HG03460 (cell line): ENCODE measurements around the gene FOLR2.
"Not testable (repeated sequence)": the region's sequence is repeated elsewhere in the genome, so short reads cannot be mapped to it uniquely, and the experiment has no call there.

Experiments
- ATAC-seq: cut with Tn5 transposase; IDR thresholded peaks from one replicate; pipeline ENCODE4 v1.9.1; 2021; ENCODE audit not compliant: unreplicated experiment

Gene FOLR2

DNA sequence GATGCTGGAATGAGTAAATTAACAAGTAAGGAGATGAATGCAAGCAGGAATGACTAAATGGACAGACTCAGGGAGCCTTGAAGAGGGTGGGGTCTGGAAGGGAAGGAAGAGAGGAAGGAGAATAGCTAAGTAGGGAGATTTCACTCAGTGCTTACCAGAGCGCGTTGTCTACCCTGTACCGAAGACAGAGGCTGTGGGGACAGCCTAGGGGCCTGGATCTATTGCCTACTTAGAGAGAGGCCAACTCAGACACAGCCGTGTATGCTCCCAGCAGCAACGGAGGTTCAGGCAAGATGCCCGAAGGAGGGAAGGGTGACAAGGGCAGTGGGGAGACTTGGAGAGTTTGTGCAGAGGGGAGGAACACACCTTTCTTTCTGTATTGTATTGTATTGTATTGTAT, at the start of gene FOLR2:
FOLR2 (plus strand) TSS at position 157 of the 400 bp plus-strand sequence. CDS start 1,791 bp downstream, outside the sequence.
- ATAC-seq = no peak

DNA sequence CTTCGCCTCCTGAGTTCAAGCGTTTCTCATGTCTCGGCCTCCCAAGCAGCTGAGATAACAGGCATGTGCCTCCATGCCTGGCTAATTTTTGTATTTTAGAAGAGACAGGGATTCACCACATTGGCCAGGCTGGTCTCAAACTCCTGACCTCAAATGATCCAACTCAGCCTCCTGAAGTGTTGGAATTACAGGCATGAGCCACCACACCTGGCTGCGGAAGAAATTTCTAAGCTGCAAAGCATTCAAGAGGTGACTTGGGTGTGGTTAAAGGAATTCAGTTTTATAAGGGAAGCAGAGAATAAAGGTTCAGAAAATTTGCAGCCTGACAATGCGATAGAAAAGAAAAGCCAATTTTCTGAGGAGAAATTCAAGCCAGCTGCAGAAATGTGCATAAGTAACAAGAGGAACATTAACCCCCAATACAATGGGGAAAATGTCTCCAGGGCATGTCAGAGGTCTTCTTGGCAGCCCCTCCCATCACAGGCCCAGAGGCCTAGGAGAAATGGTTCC, 47.5 kb upstream of the FOLR2 start:
- not testable (repeated sequence) for ATAC-seq

DNA sequence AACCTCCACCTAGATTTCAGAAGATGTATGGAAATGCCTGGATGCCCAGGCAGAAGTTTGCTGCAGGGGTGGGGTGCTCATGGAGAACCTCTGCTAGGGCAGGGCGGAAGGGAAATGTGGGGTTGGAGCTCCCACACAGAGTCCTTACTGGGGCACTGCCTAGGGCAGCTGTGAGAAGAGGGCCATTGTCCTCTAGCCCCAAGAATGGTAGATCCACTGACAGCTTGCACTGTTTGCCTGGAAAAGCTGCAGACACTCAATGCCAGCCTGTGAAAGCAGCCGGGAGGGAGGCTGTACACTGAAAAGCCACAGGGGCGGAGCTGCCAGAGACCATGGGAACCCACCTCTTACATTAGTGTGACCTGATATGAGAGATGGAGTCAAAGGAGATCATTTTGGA, 46.8 kb upstream of the FOLR2 start:
- not testable (repeated sequence) for ATAC-seq

DNA sequence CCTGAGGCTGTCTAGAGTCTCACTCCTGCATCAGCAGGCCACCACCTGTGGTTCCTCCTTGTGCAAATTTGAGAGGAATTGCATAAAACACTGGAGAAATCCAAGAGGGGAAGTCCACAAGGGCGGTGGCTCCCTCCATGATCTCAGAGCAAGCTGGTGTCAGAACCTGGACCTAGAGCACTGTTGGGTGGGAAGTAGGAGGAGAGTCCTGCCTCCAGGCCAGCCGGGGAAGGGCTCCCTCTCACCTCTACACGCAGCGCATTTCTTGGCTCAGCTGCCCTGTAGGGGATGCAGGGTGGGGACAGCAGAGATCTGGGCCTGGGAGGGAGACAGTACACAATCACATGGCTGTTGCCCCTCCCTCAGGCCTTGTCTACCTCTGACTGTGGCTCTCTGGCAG, 44.6 kb upstream of the FOLR2 start:
- ATAC-seq = not testable (repeated sequence)

DNA sequence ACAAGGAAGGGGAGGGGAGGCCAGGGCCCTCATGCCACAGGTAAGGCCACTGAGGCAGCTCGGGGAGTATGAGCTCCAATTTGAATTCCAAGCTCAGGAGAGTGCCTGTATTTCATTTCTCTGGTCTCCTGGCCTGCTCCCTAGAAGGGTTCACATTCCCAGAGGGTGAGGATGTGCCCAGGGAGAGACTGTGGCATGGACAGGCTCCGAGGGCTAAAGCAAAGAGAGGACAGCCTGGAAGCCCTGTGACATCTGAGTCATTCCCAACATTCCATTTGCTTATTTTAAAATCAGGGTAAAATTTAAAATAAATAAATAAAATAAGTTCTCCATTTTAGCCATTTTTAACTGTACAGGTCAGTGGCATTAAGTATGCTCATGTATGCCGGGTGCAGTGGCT, 43.3 kb upstream of the FOLR2 start:
- no peak for ATAC-seq

DNA sequence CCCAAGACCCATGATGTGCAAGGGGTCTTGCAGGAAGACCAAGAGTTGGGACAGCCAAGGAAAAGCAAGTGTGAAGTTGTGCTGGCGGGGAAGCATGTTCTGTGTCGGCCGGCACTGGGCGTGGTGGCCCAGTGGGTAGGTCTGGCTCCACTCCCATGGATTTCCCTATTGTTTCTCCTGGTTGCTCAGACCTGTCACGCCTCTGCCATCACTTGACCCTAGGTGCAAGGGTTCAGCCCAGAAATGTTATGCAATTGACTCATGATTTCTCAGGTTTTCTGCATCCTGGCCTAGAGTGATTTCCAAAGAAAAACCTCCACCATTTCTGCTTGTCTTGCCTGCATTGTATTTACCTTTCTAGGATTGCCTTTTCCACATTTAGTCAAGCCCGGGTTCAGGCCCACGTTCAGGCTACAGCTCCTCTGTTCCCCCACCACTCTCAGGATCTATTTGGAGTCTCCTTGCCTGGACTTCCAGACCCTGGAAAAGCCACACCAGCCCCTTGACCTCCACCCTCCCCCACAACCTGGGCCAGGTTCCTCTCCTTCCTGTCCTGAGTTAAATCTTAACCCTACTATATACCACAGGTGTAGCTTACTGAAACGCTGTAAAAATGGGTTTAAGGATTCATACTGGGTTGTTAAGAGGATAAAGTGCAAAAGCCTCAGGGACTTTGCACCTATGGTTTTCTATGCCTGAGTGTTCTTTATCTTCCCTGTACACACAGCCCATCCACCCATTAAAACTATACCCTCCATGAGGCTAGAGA, 42.1 kb upstream of the FOLR2 start:
- no peak for ATAC-seq

DNA sequence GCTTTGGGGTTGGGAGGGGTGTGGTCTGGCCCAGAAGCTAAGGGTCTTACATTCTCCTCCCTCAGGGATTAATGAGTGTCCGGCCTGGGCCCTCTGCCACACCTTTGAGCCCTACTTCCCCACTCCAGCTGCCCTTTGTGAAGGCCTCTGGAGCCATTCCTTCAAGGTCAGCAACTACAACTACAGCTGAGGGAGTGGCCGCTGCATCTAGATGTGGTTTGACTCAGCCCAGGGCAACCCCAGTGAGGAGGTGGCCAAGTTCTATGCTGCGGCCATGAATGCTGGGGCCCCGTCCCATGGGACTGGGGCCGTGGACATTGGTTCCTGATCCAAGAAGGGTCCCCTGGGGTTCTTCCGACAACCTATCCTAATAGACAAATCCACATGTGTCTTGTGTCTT, 38.9 kb upstream of the FOLR2 start:
- ATAC-seq = no peak

DNA sequence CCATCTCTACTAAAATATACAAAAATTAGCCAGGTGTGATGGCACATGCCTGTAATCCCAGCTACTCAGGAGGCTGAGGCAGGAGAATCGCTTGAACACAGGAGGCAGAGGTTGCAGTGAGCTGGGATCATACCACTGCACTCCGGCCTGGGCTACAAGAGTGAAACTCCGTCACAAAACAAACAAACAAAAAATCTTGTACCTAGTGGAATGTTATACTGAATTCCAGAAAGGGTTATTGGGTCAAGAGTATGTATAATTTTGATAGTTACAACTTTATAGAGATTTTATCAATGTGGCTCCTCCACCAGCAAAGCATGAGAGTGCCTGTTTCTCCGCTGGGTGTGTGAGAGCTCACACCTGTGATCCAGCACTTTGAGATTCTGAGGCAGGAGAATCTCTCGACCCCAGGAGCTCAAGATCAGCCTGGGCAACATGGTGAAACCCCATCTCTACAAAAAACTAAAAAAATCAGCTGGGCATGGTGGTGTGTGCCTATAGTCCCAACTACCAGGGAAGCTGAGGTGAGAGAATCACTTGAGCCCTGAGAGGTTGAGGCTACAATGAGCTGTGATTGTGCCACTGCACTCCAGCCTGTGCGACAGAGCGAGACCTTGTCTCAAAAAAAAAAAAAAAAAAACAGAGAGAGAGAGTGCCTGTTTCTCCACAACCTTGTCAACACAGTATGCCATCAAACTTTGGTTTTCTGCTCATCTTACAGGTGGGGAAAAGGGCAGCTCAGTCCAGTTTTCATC, 37.4 kb upstream of the FOLR2 start:
- ATAC-seq = no peak

DNA sequence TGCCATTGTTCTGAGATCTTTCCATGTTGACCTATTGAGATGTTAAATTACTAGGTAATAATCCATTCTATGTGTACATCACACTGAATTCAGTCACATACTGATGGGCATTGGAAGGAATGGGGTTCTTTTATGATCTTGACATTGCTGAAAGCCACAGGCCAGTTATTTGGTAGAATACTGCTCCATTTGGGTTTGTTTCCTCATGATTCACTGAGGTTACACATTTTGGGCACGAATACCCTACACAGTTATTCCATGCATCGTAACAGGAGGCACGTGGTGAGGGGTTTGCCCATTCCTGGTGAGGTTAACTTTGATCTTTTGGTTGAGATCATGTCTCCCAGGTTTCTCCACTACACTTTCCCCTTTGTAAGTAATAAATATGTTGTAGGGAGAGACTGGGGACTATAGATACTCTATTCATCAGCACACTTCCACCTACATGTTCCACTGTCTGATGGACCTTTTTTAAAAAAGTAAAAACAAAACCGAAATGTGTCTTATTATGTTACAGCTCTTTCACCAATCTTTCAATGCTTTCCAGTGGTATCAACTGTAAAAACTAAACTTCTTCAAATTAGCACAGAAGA, 36.7 kb upstream of the FOLR2 start:
- ATAC-seq = no peak

DNA sequence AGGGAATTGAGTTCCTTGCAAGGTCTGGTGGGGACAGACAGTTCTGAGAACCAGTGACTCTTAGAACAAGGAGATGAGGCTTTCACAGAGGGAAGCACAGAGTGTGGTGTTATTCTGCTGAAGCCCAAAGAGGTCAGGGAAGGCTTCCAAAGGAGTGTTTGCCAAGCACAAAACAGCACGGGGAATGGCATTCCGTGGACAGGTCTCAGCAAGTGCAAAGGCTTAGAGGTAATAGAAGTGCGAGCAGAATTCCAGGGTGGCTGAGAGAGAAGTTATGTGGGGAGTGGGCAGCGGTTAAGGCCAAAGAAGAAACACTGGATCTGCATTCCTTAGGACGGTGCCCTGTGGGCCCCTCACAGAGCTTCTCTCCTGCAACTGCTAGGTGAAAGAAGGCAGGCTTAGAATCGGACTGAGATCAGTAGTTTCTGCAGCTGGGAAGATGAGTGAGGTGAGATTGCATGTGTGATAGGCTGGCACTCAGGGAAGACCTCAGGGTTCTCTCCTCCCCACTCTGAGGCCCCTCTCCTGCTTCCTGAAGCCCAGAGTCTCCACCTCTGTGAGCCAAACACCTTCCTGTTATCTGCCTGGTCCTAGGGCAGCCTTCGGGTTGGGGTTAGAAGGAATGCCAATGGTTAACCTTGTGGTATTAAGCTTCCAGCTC, 35.6 kb upstream of the FOLR2 start:
- not testable (repeated sequence) for ATAC-seq

DNA sequence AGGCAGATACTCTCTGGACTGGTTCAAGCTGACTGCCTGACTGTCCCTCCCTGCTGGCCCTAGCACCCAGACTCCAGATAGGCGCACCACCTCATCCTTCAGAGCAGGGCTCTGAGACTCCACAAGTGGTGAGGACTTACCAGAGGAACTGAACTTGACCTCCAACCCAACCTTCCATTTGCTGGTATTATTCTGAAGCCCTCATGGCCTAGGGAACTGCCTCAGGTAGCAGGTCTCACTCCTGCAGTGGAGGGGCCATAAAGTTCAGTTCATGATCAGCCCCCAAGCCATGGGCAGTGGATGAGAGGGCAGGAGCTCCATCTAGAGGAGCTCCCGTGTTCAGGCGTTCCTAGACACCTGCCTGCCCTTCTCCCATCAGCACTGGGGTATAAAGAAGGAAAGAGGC, 35.0 kb upstream of the FOLR2 start:
- not testable (repeated sequence) for ATAC-seq

DNA sequence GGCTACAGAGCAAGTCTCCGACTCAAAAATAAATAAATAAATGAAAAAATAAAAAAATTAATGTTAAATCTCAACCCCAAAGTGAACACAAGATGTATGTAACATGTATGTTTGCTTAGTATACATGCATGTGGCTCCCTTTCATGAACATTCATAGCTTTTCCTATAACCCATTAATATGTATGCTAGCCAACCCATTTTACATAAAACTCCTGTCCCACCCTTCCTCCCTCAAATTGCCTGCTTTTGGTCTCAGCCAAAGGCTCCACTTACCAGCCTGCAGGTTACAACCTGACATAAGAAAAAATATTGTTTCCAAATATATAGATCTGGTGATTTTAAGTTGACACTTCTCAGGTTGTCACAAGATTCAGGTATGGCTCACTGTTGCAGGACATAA, 28.3 kb upstream of the FOLR2 start:
- ATAC-seq = no peak

DNA sequence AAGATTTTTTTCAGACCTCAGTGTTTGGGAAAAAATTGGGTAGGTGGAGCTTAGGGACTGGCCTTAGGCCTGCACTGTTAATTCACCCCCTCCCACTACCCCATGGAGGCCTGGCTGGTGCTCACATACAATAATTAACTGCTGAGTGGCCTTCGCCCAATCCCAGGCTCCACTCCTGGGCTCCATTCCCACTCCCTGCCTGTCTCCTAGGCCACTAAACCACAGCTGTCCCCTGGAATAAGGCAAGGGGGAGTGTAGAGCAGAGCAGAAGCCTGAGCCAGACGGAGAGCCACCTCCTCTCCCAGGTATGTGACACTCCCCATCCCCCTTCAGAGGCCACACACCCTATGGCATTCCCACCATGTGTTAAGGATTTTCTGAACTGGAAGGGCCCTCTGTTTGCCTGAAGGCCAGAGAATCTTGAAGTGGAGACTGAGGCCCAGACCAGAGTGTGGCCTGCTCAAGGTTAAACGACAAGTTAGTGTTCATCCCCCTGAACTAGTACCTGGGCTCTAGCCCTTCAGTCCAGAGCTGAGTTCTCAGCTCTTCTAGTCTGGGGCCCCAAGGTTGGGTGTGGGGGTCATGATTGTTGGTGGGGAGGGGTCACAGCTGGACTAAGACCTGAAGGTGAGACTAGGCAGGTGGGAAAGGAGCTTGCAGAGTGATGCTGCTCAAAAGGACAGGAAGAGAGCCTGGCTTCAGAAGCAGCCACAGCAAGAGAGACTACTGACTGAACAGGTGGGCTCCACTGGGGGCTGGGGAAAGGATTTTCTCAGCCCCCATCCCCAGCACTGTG, 26.9 kb upstream of the FOLR2 start:
- no peak for ATAC-seq

DNA sequence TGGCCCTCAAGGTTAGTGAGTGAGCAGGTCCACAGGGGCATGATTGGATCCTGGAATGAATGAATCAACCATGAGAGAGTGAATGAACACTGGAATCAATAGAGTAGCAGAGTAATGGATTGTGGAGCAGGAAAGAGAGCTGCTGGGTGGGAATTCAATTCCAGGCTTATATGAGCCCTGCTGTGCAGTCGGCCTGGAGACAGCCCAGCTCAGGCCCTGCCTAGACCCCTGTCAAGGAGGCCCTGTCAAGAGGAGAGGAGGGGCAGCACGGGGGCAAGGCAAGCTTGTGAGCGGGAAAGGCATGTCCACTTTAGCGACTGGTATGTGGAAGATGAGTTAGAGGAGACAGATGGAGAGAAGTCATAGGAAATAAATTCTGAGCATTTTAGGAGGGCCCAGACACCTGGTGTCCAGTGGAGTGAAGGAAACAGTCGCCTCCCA, 25.9 kb upstream of the FOLR2 start:
- ATAC-seq = no peak

DNA sequence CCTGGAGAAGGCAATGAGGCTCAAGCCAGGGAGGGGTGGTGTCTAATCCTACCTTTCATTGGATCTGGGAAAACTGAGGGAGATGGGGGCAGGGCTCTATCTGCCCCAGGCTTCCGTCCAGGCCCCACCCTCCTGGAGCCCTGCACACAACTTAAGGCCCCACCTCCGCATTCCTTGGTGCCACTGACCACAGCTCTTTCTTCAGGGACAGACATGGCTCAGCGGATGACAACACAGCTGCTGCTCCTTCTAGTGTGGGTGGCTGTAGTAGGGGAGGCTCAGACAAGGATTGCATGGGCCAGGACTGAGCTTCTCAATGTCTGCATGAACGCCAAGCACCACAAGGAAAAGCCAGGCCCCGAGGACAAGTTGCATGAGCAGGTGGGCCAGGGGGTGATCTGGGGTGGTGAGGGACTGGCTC, 24.6 kb upstream of the FOLR2 start, which contains the start of gene FOLR1:
FOLR1 (plus strand) TSS at position 180 of the 421 bp plus-strand sequence; CDS start at position 214, 34 bp downstream.
- no peak for ATAC-seq

DNA sequence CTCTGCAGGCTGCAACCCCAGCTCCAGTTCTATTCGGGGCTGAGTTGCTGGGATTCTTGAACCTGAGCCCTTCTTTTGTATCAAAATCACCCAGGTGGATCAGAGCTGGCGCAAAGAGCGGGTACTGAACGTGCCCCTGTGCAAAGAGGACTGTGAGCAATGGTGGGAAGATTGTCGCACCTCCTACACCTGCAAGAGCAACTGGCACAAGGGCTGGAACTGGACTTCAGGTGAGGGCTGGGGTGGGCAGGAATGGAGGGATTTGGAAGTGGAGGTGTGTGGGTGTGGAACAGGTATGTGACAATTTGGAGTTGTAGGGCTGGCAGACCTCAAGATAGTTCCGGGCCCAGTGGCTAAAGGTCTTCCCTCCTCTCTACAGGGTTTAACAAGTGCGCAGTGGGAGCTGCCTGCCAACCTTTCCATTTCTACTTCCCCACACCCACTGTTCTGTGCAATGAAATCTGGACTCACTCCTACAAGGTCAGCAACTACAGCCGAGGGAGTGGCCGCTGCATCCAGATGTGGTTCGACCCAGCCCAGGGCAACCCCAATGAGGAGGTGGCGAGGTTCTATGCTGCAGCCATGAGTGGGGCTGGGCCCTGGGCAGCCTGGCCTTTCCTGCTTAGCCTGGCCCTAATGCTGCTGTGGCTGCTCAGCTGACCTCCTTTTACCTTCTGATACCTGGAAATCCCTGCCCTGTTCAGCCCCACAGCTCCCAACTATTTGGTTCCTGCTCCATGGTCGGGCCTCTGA, 20.9 kb upstream of the FOLR2 start:
- ATAC-seq = no peak

DNA sequence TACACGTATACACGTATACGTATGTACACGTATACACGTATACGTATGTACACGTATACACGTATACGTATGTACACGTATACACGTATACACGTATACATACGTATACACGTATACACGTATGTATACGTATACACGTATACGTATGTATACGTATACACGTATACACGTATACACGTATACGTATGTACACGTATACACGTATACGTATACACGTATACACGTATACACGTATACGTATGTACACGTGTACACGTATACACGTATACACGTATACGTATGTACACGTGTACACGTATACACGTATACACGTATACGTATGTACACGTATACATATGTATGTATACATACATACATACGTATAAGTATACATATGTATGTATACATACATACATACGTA, 15.1 kb upstream of the FOLR2 start:
- ATAC-seq = not testable (repeated sequence)

DNA sequence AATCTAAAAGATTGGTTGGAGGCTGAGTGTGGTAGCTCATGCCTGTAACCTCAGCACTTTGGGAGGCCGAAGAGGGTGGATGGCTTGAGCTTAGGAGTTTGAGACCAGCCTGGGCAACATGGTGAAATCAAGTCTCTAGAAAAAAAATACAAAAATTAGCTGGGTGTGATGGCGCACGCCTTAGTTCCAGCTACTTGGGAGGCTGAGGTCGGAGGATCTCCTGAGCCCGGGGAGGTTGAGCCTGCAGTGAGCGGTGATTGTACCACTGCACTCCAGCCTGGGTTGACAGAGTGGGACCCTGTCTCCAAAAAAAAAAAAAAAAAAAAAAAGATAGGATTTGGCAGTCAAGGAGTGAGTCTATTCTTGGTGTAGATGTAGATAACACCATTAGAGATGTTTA, 14.0 kb upstream of the FOLR2 start:
- no peak for ATAC-seq

DNA sequence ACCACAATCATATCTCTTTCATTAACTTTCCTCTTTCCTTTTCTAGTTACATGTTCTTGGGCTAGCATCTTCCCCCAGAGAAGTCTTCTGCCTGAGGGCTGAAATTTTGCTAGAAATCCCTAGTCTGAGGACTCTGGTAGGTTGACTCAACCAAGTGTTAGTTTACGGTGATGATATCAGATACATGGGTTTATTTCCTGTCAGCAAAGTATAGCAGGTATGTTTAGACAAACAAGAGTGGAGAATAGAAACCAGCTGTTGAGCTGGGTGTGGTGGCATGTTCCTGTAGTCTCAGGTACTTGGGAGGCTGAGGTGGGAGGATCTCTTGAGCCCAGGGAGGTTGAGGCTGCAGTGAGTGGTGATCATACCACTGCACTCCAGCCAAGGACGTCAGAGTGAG, 13.4 kb upstream of the FOLR2 start:
- no peak for ATAC-seq
